GM18951 (cell line): ENCODE results near the gene GREB1L.
"Not testable (repeated sequence)": the region's sequence is repeated elsewhere in the genome, so short reads cannot be mapped to it uniquely, and the experiment has no call there.

Experiments used
- POLR2A ChIP-seq: IDR thresholded peaks from 4 replicates; pipeline ENCODE4 v1.6.1; 2011; ENCODE audit warnings: mild to moderate bottlenecking; ENCODE audit not compliant: insufficient read length, insufficient read depth; ENCODE audit errors: extremely low read depth
- in situ Hi-C: fragments of 300-500 bp; cut with MboI; formaldehyde crosslinking; loops from one replicate; pipeline ENCODE4 v1.12.0; 2022; ENCODE audit warnings: low sequenced_read_pairs, mixed read lengths, inconsistent platforms; ENCODE audit not compliant: unreplicated experiment

GREB1L gene

GRCh38 chr18:21336846-21337245, 94.8 kb downstream of the GREB1L start:
- in situ Hi-C loops: no loop called here

GRCh38 chr18:21341141-21341540, 99.1 kb downstream of the GREB1L start:
- no peak for TF ChIP-seq POLR2A
- in situ Hi-C loops: no loop called here

More at GRCh38 chr18:21336846-21337245, 94.8 kb downstream of the GREB1L start:
- no peak for TF ChIP-seq POLR2A

DNA sequence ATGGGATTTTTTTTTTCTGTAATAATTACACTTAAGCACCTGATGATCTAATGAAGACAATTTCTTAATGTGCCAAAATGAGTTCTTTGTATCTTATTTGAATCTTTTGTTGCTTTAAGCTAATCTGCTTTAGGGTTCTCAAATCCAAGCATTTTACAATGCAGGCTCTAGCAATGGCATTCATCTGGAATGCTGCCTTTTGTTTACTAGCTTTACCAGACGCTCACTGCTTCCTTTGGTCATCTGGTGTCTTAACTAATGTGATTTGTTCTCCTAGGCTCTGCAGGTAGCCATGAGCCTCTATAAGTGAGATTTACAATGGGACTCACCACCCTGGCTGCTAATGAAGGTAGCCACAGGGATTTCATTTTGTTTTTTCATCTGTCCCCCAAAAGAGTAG, 100.3 kb downstream of the GREB1L start:
- in situ Hi-C loops: no loop called here
- no peak for TF ChIP-seq POLR2A

DNA sequence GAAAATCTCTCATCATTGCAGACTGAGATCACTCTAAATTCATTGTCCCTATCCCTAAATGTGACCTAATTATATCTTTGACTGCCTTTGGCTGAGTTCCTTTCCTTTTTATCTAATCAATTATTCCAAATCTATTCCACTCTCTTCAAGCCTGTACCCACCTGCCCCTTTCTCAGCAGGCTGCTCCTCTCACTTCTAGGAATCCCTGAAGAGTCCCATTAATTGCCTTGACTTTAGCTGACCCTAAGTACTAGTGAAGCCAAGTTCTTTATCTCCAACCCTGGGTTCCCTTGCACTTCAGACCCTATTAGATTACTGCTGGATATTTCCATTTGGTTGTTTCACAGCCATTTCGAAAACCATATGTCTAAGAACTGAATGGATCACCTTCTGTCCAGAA, 102.8 kb downstream of the GREB1L start:
- TF ChIP-seq POLR2A: no peak
- in situ Hi-C loops: no loop called here

- in situ Hi-C loops: no loop called here
Observed at GRCh38 chr18:21345840-21346239, 103.8 kb downstream of the GREB1L start.

GRCh38 chr18:21359746-21360145, 117.7 kb downstream of the GREB1L start:
- in situ Hi-C loops: no loop called here
- no peak for TF ChIP-seq POLR2A

More at GRCh38 chr18:21345840-21346239, 103.8 kb downstream of the GREB1L start:
- TF ChIP-seq POLR2A: no peak

DNA sequence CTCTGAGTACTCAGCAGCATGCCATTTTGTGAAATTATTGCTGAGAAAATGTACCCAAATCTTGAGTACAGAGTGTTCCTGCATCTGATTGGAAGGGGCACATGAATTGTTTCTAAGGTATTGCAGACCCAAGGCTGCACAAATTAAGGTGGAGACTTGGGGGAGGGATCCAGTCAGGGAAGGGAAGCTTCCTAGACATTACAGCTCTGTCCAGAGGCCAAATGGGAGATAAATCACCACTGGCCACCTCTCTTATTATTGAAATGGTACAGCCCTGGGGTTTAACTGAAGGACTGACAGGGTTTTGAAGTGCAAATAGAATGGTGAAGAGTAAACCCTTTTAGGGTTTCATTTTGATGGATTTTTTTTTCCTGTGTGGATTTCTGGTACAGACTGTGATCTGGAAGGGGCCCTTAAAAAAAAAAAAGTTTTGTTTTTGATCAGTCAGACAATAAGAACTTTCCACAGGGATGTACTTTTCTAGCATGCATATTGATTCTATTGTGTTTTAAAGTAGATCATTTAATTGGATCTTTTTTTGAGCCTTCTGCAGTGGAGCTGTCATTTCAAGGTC, 119.4 kb downstream of the GREB1L start:
- no peak for TF ChIP-seq POLR2A
- in situ Hi-C loops: no loop called here

GRCh38 chr18:21362831-21363230, 120.8 kb downstream of the GREB1L start:
- TF ChIP-seq POLR2A: no peak
- in situ Hi-C loops: no loop called here

DNA sequence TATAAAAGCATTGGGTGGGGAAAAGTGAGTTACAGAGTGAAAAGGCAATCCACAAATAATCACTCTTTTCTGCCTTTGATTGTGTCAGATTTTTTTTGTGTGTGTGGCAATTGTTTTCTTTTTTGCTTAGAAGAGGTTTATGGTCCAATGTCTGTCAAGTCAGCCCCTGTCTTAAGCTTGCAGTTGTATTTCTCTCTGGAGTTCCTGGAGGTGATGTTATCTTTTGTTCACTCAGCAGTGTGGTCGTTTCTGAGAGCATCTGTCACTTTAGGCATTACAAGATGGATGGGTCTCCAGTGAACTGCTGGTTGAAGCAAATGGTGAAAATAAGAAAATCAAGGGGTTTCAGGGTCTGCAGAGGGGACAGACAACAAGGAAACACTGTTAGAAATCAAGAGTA, 121.3 kb downstream of the GREB1L start:
- in situ Hi-C loops: no loop called here
- no peak for TF ChIP-seq POLR2A

GRCh38 chr18:21364471-21364870, 122.4 kb downstream of the GREB1L start:
- in situ Hi-C loops: no loop called here
- no peak for TF ChIP-seq POLR2A

- in situ Hi-C loops: no loop called here
- no peak for TF ChIP-seq POLR2A
Observed at GRCh38 chr18:21366896-21367295, 124.9 kb downstream of the GREB1L start.

- in situ Hi-C loops: no loop called here
Observed at GRCh38 chr18:21369146-21369545, 127.1 kb downstream of the GREB1L start.

DNA sequence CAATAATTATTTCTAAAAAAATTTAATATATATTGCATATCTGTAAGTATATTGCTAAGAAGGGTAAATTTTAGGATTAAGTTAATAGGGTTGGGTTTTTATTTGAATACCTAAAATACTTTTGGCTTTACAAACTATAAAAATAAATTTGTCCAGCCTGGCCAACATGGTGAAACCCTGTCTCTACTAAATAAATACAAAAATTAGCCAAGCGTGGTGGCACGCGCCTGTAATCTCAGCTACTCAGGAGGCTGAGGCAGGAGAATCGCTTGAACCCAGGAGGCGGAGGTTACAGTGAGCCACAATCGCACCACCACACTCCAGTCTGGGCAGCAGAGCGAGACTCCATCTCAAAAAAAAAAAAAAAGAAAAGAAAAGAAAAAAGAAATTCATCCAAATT, 127.6 kb downstream of the GREB1L start:
- in situ Hi-C loops: not testable (repeated sequence)

More at GRCh38 chr18:21369146-21369545, 127.1 kb downstream of the GREB1L start:
- TF ChIP-seq POLR2A: no peak

- in situ Hi-C loops: no loop called here
- TF ChIP-seq POLR2A: no peak
Observed at GRCh38 chr18:21383031-21383430, 141.0 kb downstream of the GREB1L start.
